GM23338 (cell line): ENCODE results near the gene SEC14L6. TPM values are rescaled to one million over a fixed set of nuclear protein-coding genes. Genes with fewer than 3 reads are reported as not detected.

Experiments used
- ATAC-seq: fragments of 200-7000 bp; cut with Tn5 transposase; 3 replicates; pipeline ENCODE4 v1.9.1; 2020
- DNase-seq: peaks from one replicate; pipeline ENCODE4 v3.0.0-alpha.2; 2015; ENCODE audit warnings: low spot score
- H2AFZ ChIP-seq: fragments of 200-600 bp; sonication (generic); 2 replicates; pipeline ENCODE4 v1.8.0; 2016; ENCODE audit warnings: antibody characterized with exemption, mild to moderate bottlenecking, moderate library complexity
- H3F3A ChIP-seq: fragments of 200-600 bp; sonication (generic); replicated peaks from 2 replicates; pipeline ENCODE4 v1.8.0; 2017; ENCODE audit warnings: antibody characterized with exemption, mixed run types, low read depth
- H3K27ac ChIP-seq: fragments of 200-600 bp; sonication (generic); 2 replicates; pipeline ENCODE4 v1.6.1; 2016; ENCODE audit warnings: low read depth
- H3K27me3 ChIP-seq: fragments of 200-600 bp; sonication (generic); 2 replicates; pipeline ENCODE4 v1.8.0; 2016; ENCODE audit warnings: mild to moderate bottlenecking, mixed run types, moderate library complexity; ENCODE audit not compliant: insufficient read depth
- H3K36me3 ChIP-seq: fragments of 200-600 bp; sonication (generic); 2 replicates; pipeline ENCODE4 v1.8.0; 2016; ENCODE audit warnings: mild to moderate bottlenecking; ENCODE audit not compliant: insufficient read depth
- H3K4me1 ChIP-seq: fragments of 200-600 bp; sonication (generic); 2 replicates; pipeline ENCODE4 v1.8.0; 2016; ENCODE audit warnings: mild to moderate bottlenecking, moderate library complexity; ENCODE audit not compliant: insufficient read depth
- H3K4me2 ChIP-seq: fragments of 200-600 bp; sonication (generic); 2 replicates; pipeline ENCODE4 v1.7.1; 2017; ENCODE audit warnings: mixed run types
- H3K4me3 ChIP-seq: fragments of 200-600 bp; sonication (generic); 2 replicates; pipeline ENCODE4 v1.6.1; 2016; ENCODE audit warnings: mixed run types
- H3K79me2 ChIP-seq: fragments of 200-600 bp; sonication (generic); replicated peaks from 2 replicates; pipeline ENCODE4 v1.8.0; 2017; ENCODE audit warnings: mild to moderate bottlenecking; ENCODE audit not compliant: insufficient read depth
- H3K9me2 ChIP-seq: fragments of 200-600 bp; sonication (generic); 2 replicates; pipeline ENCODE4 v1.8.0; 2017; ENCODE audit not compliant: insufficient read depth
- H4K20me1 ChIP-seq: fragments of 200-600 bp; sonication (generic); replicated peaks from 2 replicates; pipeline ENCODE4 v1.8.0; 2017; ENCODE audit warnings: mild to moderate bottlenecking; ENCODE audit not compliant: insufficient read depth
- H3K27ac Mint-ChIP-seq: 2 replicates; pipeline ENCODE4 v1.8.0; 2020; ENCODE audit warnings: inconsistent platforms, mild to moderate bottlenecking, moderate library complexity, mixed read lengths
- H3K27me3 Mint-ChIP-seq: 3 replicates; pipeline ENCODE4 v1.8.0; 2022; ENCODE audit warnings: low read depth, mild to moderate bottlenecking, moderate library complexity, mixed read lengths, inconsistent platforms; ENCODE audit not compliant: insufficient read depth, poor library complexity
- H3K36me3 Mint-ChIP-seq: 3 replicates; pipeline ENCODE4 v1.8.0; 2021; ENCODE audit warnings: low read depth, mild to moderate bottlenecking, inconsistent platforms, moderate library complexity, mixed read lengths
- H3K4me1 Mint-ChIP-seq: 3 replicates; pipeline ENCODE4 v1.8.0; 2020; ENCODE audit warnings: mild to moderate bottlenecking, inconsistent platforms, mixed read lengths
- H3K4me3 Mint-ChIP-seq: 3 replicates; pipeline ENCODE4 v1.8.0; 2021; ENCODE audit warnings: moderate library complexity, mild to moderate bottlenecking, inconsistent platforms, mixed read lengths
- H3K9me3 Mint-ChIP-seq: 3 replicates; pipeline ENCODE4 v1.8.0; 2020; ENCODE audit warnings: moderate library complexity, mild to moderate bottlenecking, inconsistent platforms, mixed read lengths
- EZH2phosphoT487 ChIP-seq: fragments of 200-600 bp; sonication (generic); IDR thresholded peaks from one replicate; pipeline ENCODE4 v1.8.1; 2018; ENCODE audit warnings: antibody characterized with exemption; ENCODE audit not compliant: unreplicated experiment
- ZNF114 ChIP-seq: fragments of 250-450 bp; sonication (Bioruptor Pico); IDR thresholded peaks from 2 replicates; pipeline ENCODE4 v1.5.0; 2020; ENCODE audit warnings: mild to moderate bottlenecking, moderate library complexity
- polyA plus RNA-seq: library from polyadenylated mRNA; unstranded; fragments of >200 nt; fragmentation: Nextera tagmentation; extraction: Ambion mirVana; gene quantifications from 2 replicates; pipeline ENCODE4 v1.2.1, GENCODE V29; 2016
- total RNA-seq: library from RNA; depleted of rRNA; stranded (reverse); fragments of >200 nt; shearing (Covaris generic); gene quantifications from 2 replicates; pipeline ENCODE4 v1.2.3, GENCODE V29; 2014
- TF ChIP-seq, protein P1 (sequence below), 2 experiments: fragments of 200-600 bp in 1 of 2; sonication (generic) in 1 of 2; conservative IDR thresholded peaks; 2 replicates each; pipeline versions ENCODE4 v1.5.1 to v1.6.1; 2016 to 2017; ENCODE audit warnings: antibody characterized with exemption in 2 of 2, low read depth in 2 of 2, mild to moderate bottlenecking in 2 of 2, moderate library complexity in 1 of 2
- TF ChIP-seq, protein P2 (sequence below): IDR thresholded peaks from one replicate; pipeline ENCODE4 v1.6.1; 2018; ENCODE audit warnings: antibody characterized with exemption; ENCODE audit not compliant: unreplicated experiment
- TF ChIP-seq, protein P3 (sequence below): IDR thresholded peaks from 2 replicates; pipeline ENCODE4 v1.6.1; 2016; ENCODE audit warnings: antibody characterized with exemption

SEC14L6 gene
- total and polyA plus RNA-seq, 2 experiments from 2014 or later, result 0.84 to 2.1 TPM

DNA sequence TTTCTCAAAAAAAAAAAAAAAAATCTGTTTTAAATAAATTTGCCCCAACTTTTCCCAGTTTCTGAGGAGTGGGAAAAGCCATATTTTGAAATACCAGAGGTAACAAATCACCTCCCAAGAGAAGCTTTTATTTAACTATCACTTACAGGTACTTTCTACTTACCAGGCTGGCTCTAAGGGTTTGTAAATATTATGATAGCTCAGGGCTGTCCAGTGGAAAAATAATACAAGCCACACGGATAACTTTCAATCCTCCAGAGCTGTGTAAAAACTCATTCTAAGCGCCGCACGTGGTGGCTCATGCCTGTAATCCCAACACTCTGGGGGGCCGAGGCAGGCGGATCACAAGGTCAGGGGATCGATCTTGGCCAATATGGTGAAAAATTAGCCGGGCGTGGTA is 35.4 kb downstream of the SEC14L6 start:
- Histone ChIP-seq H3K27ac (no peak overlapping the region), H3K27me3 (no peaks in the 10 kb centered on the region), H3F3A (no peaks in the 10 kb centered on the region), H3K4me3 (no peak overlapping the region), H3K79me2 (no peaks in the 10 kb centered on the region), H3K9me2 (no peaks in the 10 kb centered on the region), H2AFZ (no peak overlapping the region), H3K4me1 (no peaks in the 10 kb centered on the region), H3K36me3 (no peaks in the 10 kb centered on the region), H4K20me1 (no peaks in the 10 kb centered on the region), H3K4me2 (no peak overlapping the region)
- no peak overlapping the region for H3K4me3 Mint-ChIP-seq
- DNase-seq (no peak), ATAC-seq (no peak)
- TF ChIP-seq EZH2phosphoT487, result no peak
- TF ChIP-seq, protein P1, sequence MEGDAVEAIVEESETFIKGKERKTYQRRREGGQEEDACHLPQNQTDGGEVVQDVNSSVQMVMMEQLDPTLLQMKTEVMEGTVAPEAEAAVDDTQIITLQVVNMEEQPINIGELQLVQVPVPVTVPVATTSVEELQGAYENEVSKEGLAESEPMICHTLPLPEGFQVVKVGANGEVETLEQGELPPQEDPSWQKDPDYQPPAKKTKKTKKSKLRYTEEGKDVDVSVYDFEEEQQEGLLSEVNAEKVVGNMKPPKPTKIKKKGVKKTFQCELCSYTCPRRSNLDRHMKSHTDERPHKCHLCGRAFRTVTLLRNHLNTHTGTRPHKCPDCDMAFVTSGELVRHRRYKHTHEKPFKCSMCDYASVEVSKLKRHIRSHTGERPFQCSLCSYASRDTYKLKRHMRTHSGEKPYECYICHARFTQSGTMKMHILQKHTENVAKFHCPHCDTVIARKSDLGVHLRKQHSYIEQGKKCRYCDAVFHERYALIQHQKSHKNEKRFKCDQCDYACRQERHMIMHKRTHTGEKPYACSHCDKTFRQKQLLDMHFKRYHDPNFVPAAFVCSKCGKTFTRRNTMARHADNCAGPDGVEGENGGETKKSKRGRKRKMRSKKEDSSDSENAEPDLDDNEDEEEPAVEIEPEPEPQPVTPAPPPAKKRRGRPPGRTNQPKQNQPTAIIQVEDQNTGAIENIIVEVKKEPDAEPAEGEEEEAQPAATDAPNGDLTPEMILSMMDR (conservative IDR thresholded peaks at IDR 0.05; ENCODE audit: low read depth in 2 of 2), result no peak
- TF ChIP-seq, protein P2, sequence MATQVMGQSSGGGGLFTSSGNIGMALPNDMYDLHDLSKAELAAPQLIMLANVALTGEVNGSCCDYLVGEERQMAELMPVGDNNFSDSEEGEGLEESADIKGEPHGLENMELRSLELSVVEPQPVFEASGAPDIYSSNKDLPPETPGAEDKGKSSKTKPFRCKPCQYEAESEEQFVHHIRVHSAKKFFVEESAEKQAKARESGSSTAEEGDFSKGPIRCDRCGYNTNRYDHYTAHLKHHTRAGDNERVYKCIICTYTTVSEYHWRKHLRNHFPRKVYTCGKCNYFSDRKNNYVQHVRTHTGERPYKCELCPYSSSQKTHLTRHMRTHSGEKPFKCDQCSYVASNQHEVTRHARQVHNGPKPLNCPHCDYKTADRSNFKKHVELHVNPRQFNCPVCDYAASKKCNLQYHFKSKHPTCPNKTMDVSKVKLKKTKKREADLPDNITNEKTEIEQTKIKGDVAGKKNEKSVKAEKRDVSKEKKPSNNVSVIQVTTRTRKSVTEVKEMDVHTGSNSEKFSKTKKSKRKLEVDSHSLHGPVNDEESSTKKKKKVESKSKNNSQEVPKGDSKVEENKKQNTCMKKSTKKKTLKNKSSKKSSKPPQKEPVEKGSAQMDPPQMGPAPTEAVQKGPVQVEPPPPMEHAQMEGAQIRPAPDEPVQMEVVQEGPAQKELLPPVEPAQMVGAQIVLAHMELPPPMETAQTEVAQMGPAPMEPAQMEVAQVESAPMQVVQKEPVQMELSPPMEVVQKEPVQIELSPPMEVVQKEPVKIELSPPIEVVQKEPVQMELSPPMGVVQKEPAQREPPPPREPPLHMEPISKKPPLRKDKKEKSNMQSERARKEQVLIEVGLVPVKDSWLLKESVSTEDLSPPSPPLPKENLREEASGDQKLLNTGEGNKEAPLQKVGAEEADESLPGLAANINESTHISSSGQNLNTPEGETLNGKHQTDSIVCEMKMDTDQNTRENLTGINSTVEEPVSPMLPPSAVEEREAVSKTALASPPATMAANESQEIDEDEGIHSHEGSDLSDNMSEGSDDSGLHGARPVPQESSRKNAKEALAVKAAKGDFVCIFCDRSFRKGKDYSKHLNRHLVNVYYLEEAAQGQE, result no peak
- TF ChIP-seq, protein P3, sequence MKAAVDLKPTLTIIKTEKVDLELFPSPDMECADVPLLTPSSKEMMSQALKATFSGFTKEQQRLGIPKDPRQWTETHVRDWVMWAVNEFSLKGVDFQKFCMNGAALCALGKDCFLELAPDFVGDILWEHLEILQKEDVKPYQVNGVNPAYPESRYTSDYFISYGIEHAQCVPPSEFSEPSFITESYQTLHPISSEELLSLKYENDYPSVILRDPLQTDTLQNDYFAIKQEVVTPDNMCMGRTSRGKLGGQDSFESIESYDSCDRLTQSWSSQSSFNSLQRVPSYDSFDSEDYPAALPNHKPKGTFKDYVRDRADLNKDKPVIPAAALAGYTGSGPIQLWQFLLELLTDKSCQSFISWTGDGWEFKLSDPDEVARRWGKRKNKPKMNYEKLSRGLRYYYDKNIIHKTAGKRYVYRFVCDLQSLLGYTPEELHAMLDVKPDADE, result no peak
- no peak overlapping the region for H3K27ac Mint-ChIP-seq
- H3K4me1 Mint-ChIP-seq, result no peaks in the 10 kb centered on the region
- H3K9me3 Mint-ChIP-seq, result peaks cover 6% of the 10 kb centered on the region; the same call in 1 of the 3 replicates
- H3K27me3 Mint-ChIP-seq, result peaks cover 3% of the 10 kb centered on the region
- H3K36me3 Mint-ChIP-seq, result no peaks in the 10 kb centered on the region

DNA sequence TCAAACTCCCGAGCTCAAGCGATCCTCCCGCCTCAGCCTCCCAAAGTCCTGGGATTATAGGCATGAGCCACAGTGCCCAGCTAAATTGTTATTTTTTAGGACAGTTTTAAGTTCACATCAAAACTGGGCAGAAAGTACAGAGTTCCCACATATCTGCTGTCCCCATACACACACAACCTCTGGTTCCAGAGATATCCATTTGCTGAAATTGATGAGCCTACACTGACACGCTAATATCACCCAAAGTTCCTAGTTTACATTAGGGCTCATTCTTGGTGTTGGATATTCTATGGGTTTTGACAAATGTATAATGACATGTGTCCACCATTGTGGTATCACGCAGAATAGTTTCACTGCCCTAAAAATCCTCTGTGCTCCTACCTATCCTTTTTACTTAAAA is 38.3 kb downstream of the SEC14L6 start:
- Histone ChIP-seq H3F3A (no peaks in the 10 kb centered on the region), H3K4me1 (no peaks in the 10 kb centered on the region), H3K79me2 (no peaks in the 10 kb centered on the region), H2AFZ (no peak overlapping the region), H3K4me2 (no peak overlapping the region), H3K36me3 (no peaks in the 10 kb centered on the region), H3K27ac (no peak overlapping the region), H3K27me3 (0 out of 2 replicates have a peak, but pooled peaks cover 6% of the 10 kb centered on the region), H3K9me2 (no peaks in the 10 kb centered on the region), H3K4me3 (no peak overlapping the region), H4K20me1 (no peaks in the 10 kb centered on the region)
- H3K9me3 Mint-ChIP-seq, result peaks cover 6% of the 10 kb centered on the region; the same call in 1 of the 3 replicates
- no peaks in the 10 kb centered on the region for H3K4me1 Mint-ChIP-seq
- no peak overlapping the region for H3K4me3 Mint-ChIP-seq
- peaks cover 9% of the 10 kb centered on the region for H3K27me3 Mint-ChIP-seq
- DNase-seq (no peak), ATAC-seq (no peak)
- no peak overlapping the region for H3K27ac Mint-ChIP-seq
- no peaks in the 10 kb centered on the region for H3K36me3 Mint-ChIP-seq
- TF ChIP-seq EZH2phosphoT487, result no peak
- TF ChIP-seq, protein P2, result no peak
- TF ChIP-seq ZNF114 (CRISPR knock-in tag), result no peak
